ENCODE data around the gene CES4A.

GRCh38 chr16:67034487-67034886, 46.1 kb downstream of the CES4A start:
- TF ChIP-seq SPI1 (IDR thresholded peaks at IDR 0.05; ENCODE audit: low read depth, low read length) (no peak), TAF1 (IDR thresholded peaks at IDR 0.05; ENCODE audit: low read depth, low read length) (no peak)
